H1 (cell line): Measurements from ENCODE around the gene ARL6IP1. TPM values are rescaled to one million over a fixed set of nuclear protein-coding genes. Genes with fewer than 3 reads are reported as not detected.

Source experiments
- CTCF ChIA-PET: fragments of 300-600 bp; sonication (Branson Sonifier 250); formaldehyde crosslinking; loops from one replicate; lab custom pipeline; 2021; ENCODE audit not compliant: partially characterized antibody; lab: Charles Lee
- POLR2A ChIA-PET: fragments of 300-600 bp; sonication (Branson Sonifier 250); formaldehyde crosslinking; loops from one replicate; lab custom pipeline; 2021; ENCODE audit warnings: inconsistent platforms; ENCODE audit not compliant: partially characterized antibody; lab: Charles Lee
- DNase-seq, 2 experiments: peaks; one replicate each; pipeline versions ENCODE4 v3.0.0 to v3.0.0-alpha.2; 2010 to 2022; ENCODE audit warnings: low spot score in 2 of 2, low read depth in 1 of 2, mixed read lengths in 1 of 2
- FAIRE-seq: peaks from 2 replicates; lab custom pipeline; 2011; peaks lifted over from hg19 to GRCh38; lab: Jason Lieb, UNC
- H2AFZ ChIP-seq: 2 replicates; pipeline ENCODE4 v1.8.1; 2012; ENCODE audit warnings: low read length, inconsistent platforms
- H2AK5ac ChIP-seq: 2 replicates; pipeline ENCODE4 v1.6.1; 2013; ENCODE audit warnings: low read depth, low read length
- H2BK120ac ChIP-seq: replicated peaks from 2 replicates; pipeline ENCODE3; 2013; ENCODE audit warnings: low read depth, low read length, inconsistent platforms
- H2BK12ac ChIP-seq: 2 replicates; pipeline ENCODE4 v1.6.1; 2013; ENCODE audit warnings: low read depth, low read length
- H2BK15ac ChIP-seq: 2 replicates; pipeline ENCODE4 v1.6.1; 2013; ENCODE audit warnings: low read length
- H2BK20ac ChIP-seq: 2 replicates; pipeline ENCODE4 v1.6.1; 2013; ENCODE audit warnings: low read length
- H2BK5ac ChIP-seq: 2 replicates; pipeline ENCODE4 v1.6.1; 2013; ENCODE audit warnings: low read depth, low read length
- H3K14ac ChIP-seq: 2 replicates; pipeline ENCODE4 v1.6.1; 2013; ENCODE audit warnings: inconsistent platforms; ENCODE audit not compliant: insufficient read length
- H3K18ac ChIP-seq: 2 replicates; pipeline ENCODE4 v1.6.1; 2013; ENCODE audit warnings: low read length; ENCODE audit errors: extremely low read depth
- H3K23ac ChIP-seq: 2 replicates; pipeline ENCODE4 v1.6.1; 2013; ENCODE audit warnings: inconsistent platforms; ENCODE audit not compliant: insufficient read length
- H3K23me2 ChIP-seq: 2 replicates; pipeline ENCODE4 v1.6.1; 2013; ENCODE audit warnings: low read depth, low read length
- H3K27ac ChIP-seq: 2 replicates; pipeline ENCODE4 v1.6.1; 2011; ENCODE audit warnings: low read depth, low read length, inconsistent platforms
- H3K27me3 ChIP-seq, 4 experiments: replicated peaks in 1 of 4; 1 replicate in 1 of 4; 2 replicates in 3 of 4; pipeline versions ENCODE4 v1.6.1 to v1.8.1; 2011 to 2013; ENCODE audit warnings: low read length in 3 of 4, mild to moderate bottlenecking in 3 of 4, inconsistent platforms in 2 of 4, mixed read lengths in 2 of 4, moderate library complexity in 1 of 4; ENCODE audit not compliant: control insufficient read depth in 3 of 4, insufficient read depth in 3 of 4; ENCODE audit errors: extremely low read depth in 1 of 4
- H3K36me3 ChIP-seq, 4 experiments: 2 replicates each; pipeline versions ENCODE4 v1.6.1 to v1.8.1; 2011 to 2013; ENCODE audit warnings: mild to moderate bottlenecking in 4 of 4, low read length in 3 of 4, moderate library complexity in 2 of 4, control low read depth in 1 of 4, inconsistent platforms in 1 of 4; ENCODE audit not compliant: insufficient read depth in 4 of 4, control insufficient read depth in 2 of 4
- H3K4ac ChIP-seq: replicated peaks from 2 replicates; pipeline ENCODE3; 2013; ENCODE audit warnings: low read length, low read depth, mixed read lengths, inconsistent platforms; ENCODE audit not compliant: insufficient read length
- H3K4me1 ChIP-seq, 4 experiments: replicated peaks in 1 of 4; 1 replicate in 1 of 4; 2 replicates in 3 of 4; pipeline versions ENCODE4 v1.6.1 to v1.8.1; 2011 to 2013; ENCODE audit warnings: low read length in 3 of 4, inconsistent platforms in 2 of 4, mixed read lengths in 1 of 4; ENCODE audit not compliant: insufficient read depth in 4 of 4, control insufficient read depth in 3 of 4
- H3K4me2 ChIP-seq, 2 experiments: 2 replicates each; pipeline versions ENCODE4 v1.6.1 to v1.8.1; 2011 to 2013; ENCODE audit warnings: low read depth in 2 of 2, low read length in 2 of 2, control low read depth in 1 of 2, inconsistent platforms in 1 of 2, mild to moderate bottlenecking in 1 of 2; ENCODE audit not compliant: insufficient read depth in 1 of 2
- H3K4me3 ChIP-seq, 4 experiments: fragments of 200-600, 300-600 bp in 1 of 4; sonication (generic), shearing (Covaris generic), sonication (Bioruptor Twin) in 1 of 4; 2 replicates each; pipeline versions ENCODE4 v1.5.1 to v1.8.1; 2011 to 2016; ENCODE audit warnings: low read length in 4 of 4, low read depth in 3 of 4, control low read depth in 2 of 4, inconsistent platforms in 2 of 4, mild to moderate bottlenecking in 2 of 4, mixed read lengths in 1 of 4, moderate library complexity in 1 of 4; ENCODE audit not compliant: insufficient read depth in 2 of 4; ENCODE audit errors: extremely low read depth in 1 of 4
- H3K56ac ChIP-seq: replicated peaks from 2 replicates; pipeline ENCODE3; 2013; ENCODE audit warnings: low read depth, mild to moderate bottlenecking, mixed read lengths, low read length, inconsistent platforms; ENCODE audit not compliant: insufficient read length
- H3K79me1 ChIP-seq: 2 replicates; pipeline ENCODE4 v1.6.1; 2013; ENCODE audit warnings: low read depth, low read length, control low read depth
- H3K79me2 ChIP-seq, 2 experiments: 2 replicates each; pipeline versions ENCODE4 v1.6.1 to v1.8.1; 2012 to 2013; ENCODE audit warnings: low read length in 2 of 2, mild to moderate bottlenecking in 2 of 2, inconsistent platforms in 1 of 2; ENCODE audit not compliant: insufficient read depth in 2 of 2, control insufficient read depth in 1 of 2
- H3K9ac ChIP-seq, 4 experiments: replicated peaks in 1 of 4; 1 replicate in 1 of 4; 2 replicates in 3 of 4; pipeline versions ENCODE4 v1.6.1 to v1.8.1; 2011 to 2013; ENCODE audit warnings: low read depth in 3 of 4, low read length in 3 of 4, control low read depth in 2 of 4, mild to moderate bottlenecking in 2 of 4, moderate library complexity in 2 of 4, inconsistent platforms in 1 of 4; ENCODE audit errors: extremely low read depth in 1 of 4
- H3K9me3 ChIP-seq, 2 experiments: 2 replicates each; pipeline versions ENCODE4 v1.6.1 to v1.8.1; 2012 to 2013; ENCODE audit warnings: mild to moderate bottlenecking in 2 of 2, moderate library complexity in 2 of 2, control low read depth in 1 of 2, inconsistent platforms in 1 of 2, low read depth in 1 of 2, low read length in 1 of 2, mixed read lengths in 1 of 2; ENCODE audit not compliant: insufficient read depth in 2 of 2
- H4K20me1 ChIP-seq, 2 experiments: replicated peaks in 1 of 2; 2 replicates each; pipeline versions ENCODE3 to v1.8.1; 2011 to 2013; ENCODE audit warnings: inconsistent platforms in 2 of 2, low read length in 2 of 2, mild to moderate bottlenecking in 1 of 2; ENCODE audit not compliant: insufficient read depth in 2 of 2, control insufficient read depth in 1 of 2
- H4K5ac ChIP-seq: 2 replicates; pipeline ENCODE4 v1.6.1; 2013; ENCODE audit warnings: low read length, low read depth, mixed read lengths, inconsistent platforms; ENCODE audit not compliant: insufficient read length
- H4K8ac ChIP-seq: 2 replicates; pipeline ENCODE4 v1.8.0; 2013; ENCODE audit warnings: mild to moderate bottlenecking, moderate library complexity, low read length, inconsistent platforms; ENCODE audit not compliant: insufficient read depth; ENCODE audit errors: extremely low read depth
- H4K91ac ChIP-seq: replicated peaks from 2 replicates; pipeline ENCODE3; 2013; ENCODE audit warnings: low read length, mixed read lengths, inconsistent platforms; ENCODE audit not compliant: insufficient read length
- EP300 ChIP-seq, 2 experiments: IDR thresholded peaks; 1 replicate in 1 of 2; 2 replicates in 1 of 2; pipeline ENCODE4 v1.6.1; 2011 to 2012; ENCODE audit warnings: low read depth in 2 of 2, low read length in 2 of 2, mild to moderate bottlenecking in 2 of 2, borderline replicate concordance in 1 of 2, inconsistent platforms in 1 of 2, moderate library complexity in 1 of 2
- WGBS, 2 experiments: shearing (Covaris generic) in 1 of 2; methylation state at CpG; one replicate each; pipeline versions ENCODE4 v1.1.6 to v1.1.7; 2013 to 2015; ENCODE audit warnings: low lambda C conversion rate in 2 of 2, mixed read lengths in 2 of 2, inconsistent platforms in 1 of 2, low coverage in 1 of 2, missing lambda C conversion rate in 1 of 2; ENCODE audit not compliant: insufficient replicate concordance in 2 of 2, insufficient coverage in 1 of 2, insufficient read length in 1 of 2; ENCODE audit errors: extremely low coverage in 1 of 2, missing lambda C conversion rate in 1 of 2; 5-methylcytosine and 5-hydroxymethylcytosine counted together
- polyA plus RNA-seq, 7 experiments: library from polyadenylated mRNA; depleted of rRNA in 3 of 7; stranded (reverse) in 5 of 7; unstranded in 2 of 7; fragments of >200 nt in 5 of 7; fragments of 200-250 nt in 2 of 7; gene quantifications; 1 replicate in 5 of 7; 2 replicates in 1 of 7; 4 replicates in 1 of 7; pipeline versions ENCODE4 v1.2.1 to v1.2.3, GENCODE V29; 2011 to 2013; ENCODE audit warnings: missing spikeins in 2 of 7, mixed read lengths in 2 of 7
- total RNA-seq: library from RNA; stranded (reverse); fragmentation: NEBNext Ultra II Directional; extraction: Animal tissue kit (Norgen Biotek cat#: 25700); gene quantifications from 2 replicates; pipeline ENCODE4 v1.2.1, GENCODE V29; 2021

ARL6IP1 gene
- total and polyA plus RNA-seq, 2 of the 8 experiments (the other 6 are each of a cell fraction or from before 2014, with no cell fraction given): 162 to 170 TPM

DNA sequence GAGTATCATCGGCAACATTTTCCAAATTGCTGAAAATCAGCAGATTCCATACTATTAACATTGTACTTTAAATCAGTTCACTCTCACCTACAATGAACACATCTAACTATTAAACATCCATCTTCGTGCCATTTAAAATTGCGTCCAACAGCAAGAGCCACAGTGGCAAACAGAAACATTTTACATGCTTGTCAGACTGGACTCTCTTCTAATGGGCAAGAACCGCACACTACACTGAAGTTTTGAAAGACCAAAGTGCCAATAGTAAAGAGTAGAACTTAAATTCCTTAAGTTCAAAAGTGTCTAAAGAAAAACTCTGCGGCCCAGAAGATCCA lies 11.9 kb downstream of the ARL6IP1 start:
- Histone ChIP-seq H3K23me2 (peaks cover 5% of the 10 kb centered on the region), H3K4me1 (peaks cover 0 to 5% (median 4%) of the 10 kb centered on the region in 4 experiments; a peak in 6 of 7 replicates), H3K4ac (peak overlapping the region; percentile 47), H3K56ac (peak overlapping the region; percentile 66), H3K18ac (peak overlapping the region; percentile 98), H2AFZ (no peak overlapping the region), H3K36me3 (peaks cover 30 to 76% (median 59%) of the 10 kb centered on the region in 4 experiments), H2BK12ac (no peak overlapping the region), H3K4me3 (peak overlapping the region; percentile 92 to 99 (median 97)), H3K27ac (peak overlapping the region; percentile 97), H3K14ac (no peak overlapping the region), H3K9me3 (no peaks in the 10 kb centered on the region), H2AK5ac (no peak overlapping the region), H2BK120ac (no peak overlapping the region), H3K9ac (peak overlapping the region; percentile 90 to 99 (median 97)), H2BK15ac (no peak overlapping the region), H3K79me2 (peaks cover 55 to 57% of the 10 kb centered on the region in 2 experiments), H2BK20ac (no peak overlapping the region), H4K5ac (peak overlapping the region; percentile 99), H3K27me3 (no peaks in the 10 kb centered on the region), H4K20me1 (peaks cover 39 to 42% of the 10 kb centered on the region in 2 experiments), H2BK5ac (peak overlapping the region; percentile 99), H4K8ac (peak overlapping the region; percentile 100; the same call in 1 of the 2 replicates), H3K4me2 (peak overlapping the region; percentile 81 to 83), H3K79me1 (peaks cover 5% of the 10 kb centered on the region), H4K91ac (peak overlapping the region; percentile 70), H3K23ac (no peak overlapping the region)
- POLR2A ChIA-PET: interaction anchor here (0.9 to 14.2 kb wide), 17 partner anchors 15 to 278 kb away, joined by 3 to 503 read pairs (median 4); partner anchors contain the start of genes ARL6IP1, COQ7 and SMG1
- WGBS, 2 experiments: 4% methylated on average over 5 of the region's 5 CpGs; no CpG with 5 or more reads in 1 of the 2 experiments
- no peak for DNase-seq
- FAIRE-seq: no peak
- CTCF ChIA-PET: interaction anchor here (0.6 to 1.4 kb wide), 3 partner anchors 9 to 721 kb away, joined by 3 to 7 read pairs (median 4); partner anchors contain the start of gene ARL6IP1
- TF ChIP-seq EP300 (IDR thresholded peaks at IDR 0.05; ENCODE audit: borderline replicate concordance in 1 of 2, low read depth in 2 of 2, low read length in 2 of 2): no peak
